Stomach (tissue), 9 donors: ENCODE data around the gene BCL2L12. TPM values are rescaled to one million over a fixed set of nuclear protein-coding genes. Genes with fewer than 3 reads are reported as not detected.

ENCODE experiments used
- DNase-seq, 2 donors: peaks; one replicate each; pipeline versions ENCODE4 v3.0.0 to v3.0.0-alpha.2; 2013 to 2019
- H3K27ac ChIP-seq, 5 donors: fragments of 200-600 bp in 4 of 5; sonication (generic) in 4 of 5; one replicate each; pipeline ENCODE4 v1.5.1; 2013 to 2019; ENCODE audit warnings: mild to moderate bottlenecking in 1 of 5, moderate library complexity in 1 of 5
- H3K27me3 ChIP-seq, 3 donors: fragments of 200-600 bp; sonication (generic); one replicate each; pipeline ENCODE4 v1.5.1; 2017 to 2019; ENCODE audit warnings: mixed run types in 1 of 3
- H3K36me3 ChIP-seq, 4 donors: fragments of 200-600 bp; sonication (generic); 1 replicate in 3 of 4; 2 replicates in 1 of 4; pipeline ENCODE4 v1.5.1; 2016 to 2019
- H3K4me1 ChIP-seq, 4 donors: fragments of 200-600 bp; sonication (generic); one replicate each; pipeline ENCODE4 v1.5.1; 2016 to 2019
- H3K4me3 ChIP-seq, 4 donors: fragments of 200-600 bp; sonication (generic) in 3 of 4; one replicate each; pipeline ENCODE4 v1.5.1; 2016 to 2019; ENCODE audit warnings: mild to moderate bottlenecking in 1 of 4
- H3K9me3 ChIP-seq, 4 donors: fragments of 200-600 bp; sonication (generic); one replicate each; pipeline ENCODE4 v1.5.1; 2016 to 2019
- EP300 ChIP-seq: sonication (generic); formaldehyde crosslinking; IDR thresholded peaks from one replicate; pipeline ENCODE4 v1.6.1; 2017; ENCODE audit warnings: antibody characterized with exemption
- POLR2A ChIP-seq, 4 donors: fragments of 450-650 bp; IDR thresholded peaks; one replicate each; pipeline ENCODE4 v1.6.1; 2016; ENCODE audit warnings: antibody characterized with exemption in 4 of 4, control low read depth in 2 of 4, mild to moderate bottlenecking in 1 of 4, moderate library complexity in 1 of 4
- POLR2AphosphoS5 ChIP-seq, 3 donors: sonication (generic); formaldehyde crosslinking; IDR thresholded peaks; one replicate each; pipeline ENCODE4 v1.6.1; 2016; ENCODE audit warnings: antibody characterized with exemption in 3 of 3
- WGBS, 5 donors: extraction: QIAGEN DNeasy Blood & Tissue Kit in 3 of 5; methylation state at CpG; one replicate each; pipeline versions ENCODE4 v1.1.5 to v1.1.7; 2013 to 2018; 5-methylcytosine and 5-hydroxymethylcytosine counted together
- intact Hi-C: fragments of 100-400 bp; cut with DNase I; formaldehyde crosslinking; loops from one replicate; pipeline ENCODE4 v1.15.1; 2023; ENCODE audit warnings: low total_unique reads
- polyA plus RNA-seq, 3 donors: library from polyadenylated mRNA; stranded (reverse); fragments of 200-250 nt; gene quantifications; one replicate each; pipeline ENCODE4 v1.2.3, GENCODE V29; 2013
- total RNA-seq, 5 donors: library from RNA; depleted of rRNA; stranded (reverse); fragments of >200 nt; gene quantifications; one replicate each; pipeline versions ENCODE4 v1.1.0 to v1.2.3, GENCODE V29; 2014 to 2016
- TF ChIP-seq, protein P1 (sequence below), 7 experiments: fragments of 450-650 bp in 4 of 7; fragments of 200-600 bp in 3 of 7; sonication (generic) in 3 of 7; IDR thresholded peaks; one replicate each; pipeline ENCODE4 v1.5.1; 2016 to 2019; ENCODE audit warnings: antibody characterized with exemption in 7 of 7, control low read depth in 2 of 7, mild to moderate bottlenecking in 1 of 7
- donor health status: healthy with polysubstance abuse.
- donor health status: Bipolar disorder and iron deficiency.
- donor health status: healthy.

Gene BCL2L12
- total and polyA plus RNA-seq, 8 donors: 2.3 to 23.3 (median 9.4) TPM

GRCh38 chr19:49687566-49688316 lies 22.0 kb downstream of the BCL2L12 start:
- Histone ChIP-seq H3K27me3 (peaks cover 0 to 40% (median 15%) of the 10 kb centered on the region in 3 donors), H3K9me3 (no peaks in the 10 kb centered on the region), H3K36me3 (peaks cover 44 to 61% (median 58%) of the 10 kb centered on the region in 4 donors), H3K4me1 (peaks cover 25 to 42% (median 29%) of the 10 kb centered on the region in 4 donors), H3K27ac (peak overlapping the region in 3 of 5 donors; percentile 20 to 58 (median 48)), H3K4me3 (peak overlapping the region in 1 of 4 donors; percentile 12)
- DNase-seq: peak in 1 of 2 donors; percentile 46
- TF ChIP-seq POLR2A (IDR thresholded peaks at IDR 0.05): no peak
- TF ChIP-seq EP300: no peak
- no peak for TF ChIP-seq POLR2AphosphoS5 (IDR thresholded peaks at IDR 0.05)
- TF ChIP-seq, protein P1, sequence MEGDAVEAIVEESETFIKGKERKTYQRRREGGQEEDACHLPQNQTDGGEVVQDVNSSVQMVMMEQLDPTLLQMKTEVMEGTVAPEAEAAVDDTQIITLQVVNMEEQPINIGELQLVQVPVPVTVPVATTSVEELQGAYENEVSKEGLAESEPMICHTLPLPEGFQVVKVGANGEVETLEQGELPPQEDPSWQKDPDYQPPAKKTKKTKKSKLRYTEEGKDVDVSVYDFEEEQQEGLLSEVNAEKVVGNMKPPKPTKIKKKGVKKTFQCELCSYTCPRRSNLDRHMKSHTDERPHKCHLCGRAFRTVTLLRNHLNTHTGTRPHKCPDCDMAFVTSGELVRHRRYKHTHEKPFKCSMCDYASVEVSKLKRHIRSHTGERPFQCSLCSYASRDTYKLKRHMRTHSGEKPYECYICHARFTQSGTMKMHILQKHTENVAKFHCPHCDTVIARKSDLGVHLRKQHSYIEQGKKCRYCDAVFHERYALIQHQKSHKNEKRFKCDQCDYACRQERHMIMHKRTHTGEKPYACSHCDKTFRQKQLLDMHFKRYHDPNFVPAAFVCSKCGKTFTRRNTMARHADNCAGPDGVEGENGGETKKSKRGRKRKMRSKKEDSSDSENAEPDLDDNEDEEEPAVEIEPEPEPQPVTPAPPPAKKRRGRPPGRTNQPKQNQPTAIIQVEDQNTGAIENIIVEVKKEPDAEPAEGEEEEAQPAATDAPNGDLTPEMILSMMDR (IDR thresholded peaks at IDR 0.05): no peak
- WGBS, 5 donors: 54 to 78% (median 67%) methylated on average over 7 to 26 of the region's 26 CpGs
- intact Hi-C loops: no loop called here

DNA sequence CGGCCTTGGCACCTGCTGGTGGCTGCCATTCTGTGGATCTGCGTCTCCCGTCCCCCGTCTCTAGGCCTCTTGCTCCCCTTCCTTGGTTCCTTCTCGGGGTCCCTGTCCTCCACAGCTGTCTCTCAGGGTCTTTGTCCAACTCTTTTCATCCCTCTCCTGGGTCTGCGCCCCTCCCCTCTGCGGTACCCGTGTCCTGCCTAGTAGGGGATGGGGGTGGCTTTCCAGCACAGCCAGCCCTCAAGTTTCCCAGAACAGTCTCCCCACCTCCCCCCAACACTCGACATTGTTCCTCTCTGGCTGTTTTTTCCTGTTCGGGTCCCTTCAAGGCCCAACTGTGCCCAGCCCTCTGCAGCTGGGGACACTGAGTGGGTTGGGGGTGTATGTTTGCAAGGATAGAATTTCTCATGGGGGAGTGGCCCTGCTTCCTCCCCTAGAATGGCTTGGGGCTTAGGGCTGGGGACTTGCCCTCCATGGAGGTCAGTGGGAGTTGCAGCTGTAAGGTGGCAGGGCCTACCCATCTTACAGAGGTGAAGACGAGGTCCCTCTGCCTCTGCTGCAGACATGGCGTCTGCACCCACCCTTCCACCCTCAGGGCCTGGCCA lies 22.9 kb downstream of the BCL2L12 start:
- TF ChIP-seq, protein P1 (IDR thresholded peaks at IDR 0.05): no peak
- TF ChIP-seq EP300 (no peak), POLR2AphosphoS5 (IDR thresholded peaks at IDR 0.05) (no peak), POLR2A (IDR thresholded peaks at IDR 0.05) (no peak)
- intact Hi-C loops: no loop called here
- Histone ChIP-seq H3K4me1 (peaks cover 25 to 42% (median 29%) of the 10 kb centered on the region in 4 donors), H3K27ac (peak overlapping the region in 4 of 5 donors; percentile 20 to 76 (median 56)), H3K9me3 (no peaks in the 10 kb centered on the region), H3K4me3 (peak overlapping the region in 2 of 4 donors; percentile 48 to 57), H3K36me3 (peaks cover 38 to 52% (median 49%) of the 10 kb centered on the region in 4 donors), H3K27me3 (peaks cover 0 to 40% (median 15%) of the 10 kb centered on the region in 3 donors)
- no peak for DNase-seq
- WGBS, 5 donors: 68 to 77% (median 75%) methylated on average over 11 to 12 of the region's 12 CpGs

- TF ChIP-seq, protein P1 (IDR thresholded peaks at IDR 0.05): peak in 5 of 7 experiments; percentile 6 to 54 (median 41)
- TF ChIP-seq POLR2AphosphoS5 (IDR thresholded peaks at IDR 0.05) (no peak), EP300 (no peak), POLR2A (IDR thresholded peaks at IDR 0.05) (no peak)
- DNase-seq: peak; percentile 77 to 83
- Histone ChIP-seq H3K36me3 (peaks cover 30 to 44% (median 42%) of the 10 kb centered on the region in 4 donors), H3K4me3 (peak within 1 kb of the TSS; percentile 41 to 57 (median 50)), H3K27me3 (peaks cover 0 to 40% (median 15%) of the 10 kb centered on the region in 3 donors), H3K27ac (peak within 1 kb of the TSS in 4 of 5 donors; percentile 33 to 76 (median 56)), H3K9me3 (no peaks in the 10 kb centered on the region), H3K4me1 (peaks cover 25 to 42% (median 29%) of the 10 kb centered on the region in 4 donors)
- WGBS, 5 donors: 24 to 36% (median 27%) methylated on average over 47 to 54 of the region's 54 CpGs
- intact Hi-C loops: no loop called here
Observed at GRCh38 chr19:49689133-49690078, 23.7 kb downstream of the BCL2L12 start, which contains the start of gene ADM5. Gene ADM5, plus strand, starts transcription at chr19:49689594. Its CDS starts 244 bp downstream, at chr19:49689838.
